ENCODE data around the gene GDNF.

The GDNF gene

GRCh38 chr5:37847978-37848425 is 8.2 kb upstream of the GDNF start:
- in situ Hi-C loops (cut with MboI; ENCODE audit: low sequenced_read_pairs) = no loop called here

GRCh38 chr5:37846786-37847310 is 7.0 kb upstream of the GDNF start:
- in situ Hi-C loops (cut with MboI; ENCODE audit: low sequenced_read_pairs) = no loop called here

- in situ Hi-C loops (cut with MboI; ENCODE audit: low sequenced_read_pairs) = no loop called here
Measured at GRCh38 chr5:37844009-37844408, 4.2 kb upstream of the GDNF start.

- in situ Hi-C loops (cut with MboI; ENCODE audit: low sequenced_read_pairs) = no loop called here
Measured at GRCh38 chr5:37842048-37842447, 2.2 kb upstream of the GDNF start.

- in situ Hi-C loops (cut with MboI; ENCODE audit: low sequenced_read_pairs) = no loop called here
Measured at GRCh38 chr5:37841203-37841602, 1.4 kb upstream of the GDNF start.

GRCh38 chr5:37840053-37841034 is 503 bp upstream of the GDNF start:
- in situ Hi-C loops (cut with MboI; ENCODE audit: low sequenced_read_pairs) = no loop called here

- in situ Hi-C loops (cut with MboI; ENCODE audit: low sequenced_read_pairs) = no loop called here
Measured at GRCh38 chr5:37838933-37839341, 904 bp downstream of the GDNF start.

- in situ Hi-C loops (cut with MboI; ENCODE audit: low sequenced_read_pairs) = no loop called here
Measured at GRCh38 chr5:37838152-37838932, 1.5 kb downstream of the GDNF start.

GRCh38 chr5:37837414-37838032 is 2.3 kb downstream of the GDNF start:
- in situ Hi-C loops (cut with MboI; ENCODE audit: low sequenced_read_pairs) = no loop called here

GRCh38 chr5:37836592-37837413 is 3.0 kb downstream of the GDNF start:
- in situ Hi-C loops (cut with MboI; ENCODE audit: low sequenced_read_pairs) = no loop called here

- in situ Hi-C loops (cut with MboI; ENCODE audit: low sequenced_read_pairs) = no loop called here
Measured at GRCh38 chr5:37836235-37836591, 3.6 kb downstream of the GDNF start.

- in situ Hi-C loops (cut with MboI; ENCODE audit: low sequenced_read_pairs) = no loop called here
Measured at GRCh38 chr5:37835380-37835973, 4.4 kb downstream of the GDNF start.

GRCh38 chr5:37834542-37835379 is 5.1 kb downstream of the GDNF start:
- in situ Hi-C loops (cut with MboI; ENCODE audit: low sequenced_read_pairs) = no loop called here

- in situ Hi-C loops (cut with MboI; ENCODE audit: low sequenced_read_pairs) = no loop called here
Measured at GRCh38 chr5:37833990-37834389, 5.9 kb downstream of the GDNF start.

GRCh38 chr5:37831821-37832534 is 7.9 kb downstream of the GDNF start:
- in situ Hi-C loops (cut with MboI; ENCODE audit: low sequenced_read_pairs) = no loop called here

- in situ Hi-C loops (cut with MboI; ENCODE audit: low sequenced_read_pairs) = no loop called here
Measured at GRCh38 chr5:37830348-37830747, 9.5 kb downstream of the GDNF start.

- in situ Hi-C loops (cut with MboI; ENCODE audit: low sequenced_read_pairs) = no loop called here
Measured at GRCh38 chr5:37825334-37825915, 14.4 kb downstream of the GDNF start.
